SK-N-MC (cell line): ENCODE measurements around the gene CXCL12.

Source experiments
- DNase-seq: peaks from one replicate; pipeline ENCODE4 v3.0.0-alpha.2; 2011; ENCODE audit warnings: low read depth, low spot score
- H3K27ac ChIP-seq: fragments of 200-600 bp; sonication (generic); 2 replicates; pipeline ENCODE4 v1.5.1; 2016; ENCODE audit warnings: mixed run types
- H3K36me3 ChIP-seq: fragments of 200-600 bp; sonication (generic); 2 replicates; pipeline ENCODE4 v1.6.1; 2017; ENCODE audit warnings: antibody characterized with exemption, low read length, mixed read lengths; ENCODE audit not compliant: insufficient read depth
- H3K4me3 ChIP-seq: fragments of 200-600 bp; sonication (generic); 2 replicates; pipeline ENCODE4 v1.5.1; 2016
- H3K9ac ChIP-seq: fragments of 200-600 bp; sonication (generic); 2 replicates; pipeline ENCODE4 v1.8.0; 2017; ENCODE audit warnings: mixed run types, mixed read lengths; ENCODE audit not compliant: insufficient read length
- H3K9me3 ChIP-seq: fragments of 200-600 bp; sonication (generic); 2 replicates; pipeline ENCODE4 v1.6.1; 2017; ENCODE audit warnings: low read depth, mild to moderate bottlenecking, antibody characterized with exemption, low read length, moderate library complexity, mixed read lengths
- EZH2 ChIP-seq: fragments of 200-600 bp; sonication (generic); IDR thresholded peaks from one replicate; pipeline ENCODE4 v1.6.1; 2017; ENCODE audit warnings: antibody characterized with exemption
- FOXP2 ChIP-seq: optimal IDR thresholded peaks from 2 replicates; pipeline ENCODE3; 2011; ENCODE audit warnings: mild to moderate bottlenecking, moderate library complexity; ENCODE audit not compliant: insufficient read depth; ENCODE audit errors: extremely low read length, control extremely low read depth
- POLR2AphosphoS5 ChIP-seq: IDR thresholded peaks from 2 replicates; pipeline ENCODE4 v1.6.1; 2012; ENCODE audit warnings: mild to moderate bottlenecking, low read depth, low read length, borderline replicate concordance

CXCL12 gene

GRCh38 chr10:44364566-44364965 is 20.3 kb downstream of the CXCL12 start:
- Histone ChIP-seq H3K27ac (no peak overlapping the region), H3K9ac (no peak overlapping the region), H3K4me3 (no peak overlapping the region), H3K9me3 (no peaks in the 10 kb centered on the region), H3K36me3 (no peaks in the 10 kb centered on the region)
- DNase-seq: no peak
- TF ChIP-seq FOXP2 (no peak), EZH2 (no peak), POLR2AphosphoS5 (no peak)

- H3K4me3 ChIP-seq: no peak overlapping the region
- TF ChIP-seq FOXP2: no peak
- TF ChIP-seq EZH2: no peak
- no peak for TF ChIP-seq POLR2AphosphoS5
- no peak for DNase-seq
- no peaks in the 10 kb centered on the region for H3K36me3 ChIP-seq
- H3K27ac ChIP-seq: no peak overlapping the region
- no peak overlapping the region for H3K9ac ChIP-seq
- H3K9me3 ChIP-seq: no peaks in the 10 kb centered on the region
Measured at GRCh38 chr10:44363716-44364115, 21.2 kb downstream of the CXCL12 start.

GRCh38 chr10:44362866-44363711 is 21.8 kb downstream of the CXCL12 start:
- no peaks in the 10 kb centered on the region for H3K36me3 ChIP-seq
- no peak for DNase-seq
- no peak for TF ChIP-seq FOXP2
- no peak for TF ChIP-seq POLR2AphosphoS5
- TF ChIP-seq EZH2: no peak
- H3K27ac ChIP-seq: no peak overlapping the region
- H3K9ac ChIP-seq: no peak overlapping the region
- H3K9me3 ChIP-seq: no peaks in the 10 kb centered on the region
- H3K4me3 ChIP-seq: no peak overlapping the region

GRCh38 chr10:44361109-44361508 is 23.8 kb downstream of the CXCL12 start:
- no peak for TF ChIP-seq POLR2AphosphoS5
- TF ChIP-seq FOXP2: no peak
- no peak for TF ChIP-seq EZH2
- Histone ChIP-seq H3K36me3 (no peaks in the 10 kb centered on the region), H3K4me3 (no peak overlapping the region), H3K9me3 (no peaks in the 10 kb centered on the region), H3K9ac (no peak overlapping the region), H3K27ac (no peak overlapping the region)
- no peak for DNase-seq

- no peaks in the 10 kb centered on the region for H3K36me3 ChIP-seq
- no peak for DNase-seq
- H3K9me3 ChIP-seq: no peaks in the 10 kb centered on the region
- TF ChIP-seq POLR2AphosphoS5 (no peak), FOXP2 (no peak)
- H3K9ac ChIP-seq: no peak overlapping the region
- no peak overlapping the region for H3K4me3 ChIP-seq
- no peak overlapping the region for H3K27ac ChIP-seq
Measured at GRCh38 chr10:44358080-44358771, 26.7 kb downstream of the CXCL12 start.

- no peaks in the 10 kb centered on the region for H3K9me3 ChIP-seq
- no peak overlapping the region for H3K4me3 ChIP-seq
- TF ChIP-seq EZH2 (no peak), POLR2AphosphoS5 (no peak), FOXP2 (no peak)
- no peaks in the 10 kb centered on the region for H3K36me3 ChIP-seq
- DNase-seq: no peak
- H3K27ac ChIP-seq: no peak overlapping the region
- H3K9ac ChIP-seq: no peak overlapping the region
Measured at GRCh38 chr10:44357023-44357540, 27.8 kb downstream of the CXCL12 start.

GRCh38 chr10:44356139-44357022 is 28.5 kb downstream of the CXCL12 start:
- TF ChIP-seq EZH2 (no peak), POLR2AphosphoS5 (no peak), FOXP2 (no peak)
- DNase-seq: no peak
- Histone ChIP-seq H3K9me3 (no peaks in the 10 kb centered on the region), H3K9ac (no peak overlapping the region), H3K27ac (no peak overlapping the region), H3K4me3 (no peak overlapping the region), H3K36me3 (no peaks in the 10 kb centered on the region)
